Measurements from ENCODE around the gene SPDYE4.

GRCh38 chr17:8799570-8800212 lies 41.3 kb upstream of the SPDYE4 start:
- TF ChIP-seq CTCF (IDR thresholded peaks at IDR 0.05), result no peak
- TF ChIP-seq POLR2A (IDR thresholded peaks at IDR 0.05), result no peak
- no peak for TF ChIP-seq EP300 (IDR thresholded peaks at IDR 0.05)
